SK-N-DZ (cell line): Measurements from ENCODE around the gene FOXD4.
"Not testable (repeated sequence)": the region's sequence is repeated elsewhere in the genome, so short reads cannot be mapped to it uniquely, and the experiment has no call there.

Experiments used
- DNase-seq: peaks from one replicate; pipeline ENCODE4 v3.0.0-alpha.2; 2015; ENCODE audit warnings: low spot score

Gene FOXD4

GRCh38 chr9:93909-94308, 24.3 kb downstream of the FOXD4 start:
- not testable (repeated sequence) for DNase-seq

- DNase-seq, result not testable (repeated sequence)
Measured at GRCh38 chr9:90851-91250, 27.4 kb downstream of the FOXD4 start.

- DNase-seq, result not testable (repeated sequence)
Measured at GRCh38 chr9:88396-89037, 29.7 kb downstream of the FOXD4 start.

GRCh38 chr9:87860-88259, 30.4 kb downstream of the FOXD4 start:
- DNase-seq, result not testable (repeated sequence)

GRCh38 chr9:87105-87504, 31.1 kb downstream of the FOXD4 start:
- not testable (repeated sequence) for DNase-seq

GRCh38 chr9:86697-87096, 31.5 kb downstream of the FOXD4 start:
- not testable (repeated sequence) for DNase-seq

GRCh38 chr9:82932-83689, 35.1 kb downstream of the FOXD4 start:
- DNase-seq, result not testable (repeated sequence)

- DNase-seq, result not testable (repeated sequence)
Measured at GRCh38 chr9:78333-78732, 39.9 kb downstream of the FOXD4 start.

- not testable (repeated sequence) for DNase-seq
Measured at GRCh38 chr9:76389-76788, 41.8 kb downstream of the FOXD4 start.

GRCh38 chr9:73900-74525, 44.2 kb downstream of the FOXD4 start:
- not testable (repeated sequence) for DNase-seq

GRCh38 chr9:73076-73899, 44.9 kb downstream of the FOXD4 start:
- DNase-seq, result not testable (repeated sequence)
